Measurements from ENCODE around the gene PRPF8.
"Not testable (repeated sequence)": the region's sequence is repeated elsewhere in the genome, so short reads cannot be mapped to it uniquely, and the experiment has no call there.

Gene PRPF8

GRCh38 chr17:1716076-1716911 is 31.6 kb upstream of the PRPF8 start:
- peak; percentile 98 for DNase-seq

DNA sequence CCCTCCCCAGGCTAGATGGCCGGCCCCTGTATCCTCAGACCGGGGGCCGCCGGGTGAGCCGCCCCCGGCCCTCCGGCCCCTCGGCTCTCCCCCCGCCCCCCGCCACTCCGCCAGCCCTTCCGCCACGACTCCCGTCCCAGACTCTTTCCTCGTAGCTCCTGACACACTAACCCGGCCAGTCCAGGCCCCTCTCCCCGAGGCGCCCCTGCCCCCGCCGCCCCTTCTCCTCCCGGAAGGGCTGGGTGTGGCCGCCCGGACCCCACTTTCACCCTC is 31.1 kb upstream of the PRPF8 start:
- no peak for DNase-seq

- DNase-seq, result no peak
These were observed 30.5 kb upstream of the PRPF8 start for GRCh38 chr17:1714980-1715802.

DNA sequence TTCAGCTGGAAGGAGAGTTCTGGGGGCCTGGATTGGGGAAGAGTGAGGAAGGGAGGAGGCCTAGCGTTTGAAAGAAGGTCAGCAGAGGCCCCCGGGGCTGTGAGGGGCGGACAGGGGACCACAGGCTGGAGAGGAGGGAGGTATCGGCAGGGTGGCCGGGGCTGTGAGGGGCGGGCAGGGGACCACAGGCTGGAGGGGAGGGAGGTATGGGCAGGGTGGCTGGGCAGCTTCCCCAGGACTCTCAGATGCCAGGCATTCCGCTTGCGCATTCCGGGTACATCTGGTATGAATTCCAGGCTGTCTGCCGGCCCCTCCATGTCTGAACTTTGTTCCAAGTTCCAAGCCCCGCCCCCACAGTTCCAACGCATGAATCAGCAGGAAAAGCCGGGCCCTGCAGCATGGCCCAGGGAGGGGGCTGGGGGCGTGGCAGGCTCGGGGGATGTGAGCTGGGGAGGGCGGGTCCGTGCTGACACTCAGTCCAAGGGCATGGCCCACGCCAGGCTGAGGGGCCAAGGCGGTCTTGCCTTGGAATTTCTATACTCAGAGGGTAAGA is 29.8 kb upstream of the PRPF8 start:
- DNase-seq, result no peak

DNA sequence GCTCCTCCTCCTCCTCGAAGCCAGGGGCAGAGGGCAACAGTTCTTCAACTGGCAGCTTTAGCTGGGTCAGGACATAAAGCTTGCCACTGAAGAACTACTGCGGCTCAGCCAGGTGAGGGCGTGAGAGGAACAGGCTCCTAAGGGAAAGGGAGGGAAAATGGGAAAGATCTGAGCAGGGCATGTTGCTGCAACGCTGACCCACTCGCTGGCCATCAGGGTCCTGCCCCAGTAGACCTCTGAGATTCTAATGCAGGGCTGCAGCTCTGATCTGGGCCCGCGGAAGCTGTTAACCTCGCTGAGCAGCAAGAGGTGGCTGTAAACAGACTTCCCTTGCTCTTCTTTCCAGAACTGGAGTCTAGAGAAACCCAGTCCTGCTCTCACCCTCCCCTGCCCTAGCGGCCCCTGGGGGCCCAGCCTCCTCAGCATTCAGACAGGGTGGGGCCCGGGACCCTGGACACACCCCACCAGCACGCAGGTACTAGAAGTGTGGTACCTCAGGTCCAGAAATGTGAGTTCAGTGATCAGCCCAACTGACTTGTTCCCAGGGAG is 29.3 kb upstream of the PRPF8 start:
- no peak for DNase-seq

- DNase-seq, result no peak
These were observed 28.7 kb upstream of the PRPF8 start for GRCh38 chr17:1713160-1713877.

GRCh38 chr17:1712271-1712670 is 27.6 kb upstream of the PRPF8 start:
- no peak for DNase-seq

- DNase-seq, result no peak
These were observed 27.1 kb upstream of the PRPF8 start for GRCh38 chr17:1711804-1712203.

GRCh38 chr17:1710807-1711553 is 26.3 kb upstream of the PRPF8 start:
- DNase-seq, result no peak

- no peak for DNase-seq
These were observed 25.5 kb upstream of the PRPF8 start, which contains the start of gene TLCD2 for GRCh38 chr17:1709971-1710806. TSS of gene TLCD2 (minus strand) at chr17:1710377. CDS start at chr17:1710242, 135 bp downstream.

DNA sequence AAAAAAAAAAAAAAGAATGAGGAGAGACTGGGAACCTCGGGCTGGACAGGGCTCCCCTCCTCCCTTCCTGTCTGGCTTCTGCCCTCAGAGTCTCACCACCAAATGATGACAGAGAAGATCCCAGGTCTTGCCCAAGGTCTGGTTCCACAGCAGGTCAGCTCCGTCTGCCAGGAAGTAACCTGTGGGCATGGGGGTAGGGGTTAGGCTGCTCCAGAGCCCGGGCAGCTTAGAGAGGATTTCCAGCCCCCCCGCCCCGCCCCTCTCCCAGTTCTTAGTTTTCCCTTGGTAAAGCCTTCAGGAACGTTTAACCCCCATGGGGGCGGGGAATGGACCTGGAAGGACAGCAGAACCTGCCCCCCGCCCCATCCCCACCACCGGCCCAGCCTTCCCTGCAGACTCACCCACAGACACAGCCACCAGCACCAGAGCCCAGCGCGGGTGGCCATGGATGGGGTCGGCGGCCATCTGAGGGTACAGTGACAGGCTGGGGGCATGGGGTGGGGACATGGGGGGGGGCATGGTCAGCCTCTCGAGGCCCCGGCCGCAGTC is 24.8 kb upstream of the PRPF8 start:
- no peak for DNase-seq

- not testable (repeated sequence) for DNase-seq
These were observed 24.2 kb upstream of the PRPF8 start for GRCh38 chr17:1708791-1709346.

GRCh38 chr17:1707107-1707506 is 22.4 kb upstream of the PRPF8 start:
- no peak for DNase-seq

GRCh38 chr17:1705004-1705403 is 20.3 kb upstream of the PRPF8 start:
- DNase-seq, result no peak

DNA sequence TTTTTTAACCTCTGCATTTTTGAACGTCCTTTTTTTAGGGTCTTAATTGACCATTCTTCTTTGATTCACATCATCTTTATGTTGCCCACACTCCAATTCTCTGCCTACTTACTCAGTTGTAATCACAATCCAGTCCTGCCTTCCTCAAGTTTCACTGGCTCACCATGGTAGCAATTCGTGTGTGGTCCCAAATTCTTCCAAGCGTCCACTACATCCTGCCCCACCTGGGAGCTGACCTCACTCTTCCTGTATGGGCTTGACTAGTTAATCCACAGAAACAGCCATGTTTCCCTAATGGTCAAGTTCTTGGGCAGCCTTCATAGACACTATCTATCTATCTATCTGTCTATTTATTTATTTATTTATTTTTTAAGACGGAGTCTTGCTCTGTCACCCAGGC is 18.4 kb upstream of the PRPF8 start:
- no peak for DNase-seq

DNA sequence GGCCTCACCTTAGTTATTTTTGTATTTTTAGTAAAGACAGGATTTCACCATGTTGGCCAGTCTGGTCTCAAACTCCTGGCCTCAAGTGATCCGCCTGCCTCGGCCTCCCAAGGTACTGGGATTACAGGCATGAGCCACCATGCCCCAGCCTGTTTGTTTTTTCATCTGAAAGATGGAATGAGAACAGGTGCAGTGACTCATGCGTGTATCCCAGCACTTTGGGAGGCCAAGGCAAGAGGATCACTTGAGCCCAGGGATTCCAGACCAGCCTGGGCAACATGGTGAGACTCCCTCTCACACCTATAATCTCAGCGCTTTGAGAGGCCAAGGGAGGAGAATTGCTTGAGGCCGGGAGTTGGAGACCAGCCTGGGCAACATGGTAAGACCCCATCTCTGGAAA is 15.2 kb upstream of the PRPF8 start:
- not testable (repeated sequence) for DNase-seq

GRCh38 chr17:1697681-1698080 is 13.0 kb upstream of the PRPF8 start:
- no peak for DNase-seq

GRCh38 chr17:1695365-1695764 is 10.7 kb upstream of the PRPF8 start:
- no peak for DNase-seq

GRCh38 chr17:1693339-1693738 is 8.7 kb upstream of the PRPF8 start:
- DNase-seq, result no peak

DNA sequence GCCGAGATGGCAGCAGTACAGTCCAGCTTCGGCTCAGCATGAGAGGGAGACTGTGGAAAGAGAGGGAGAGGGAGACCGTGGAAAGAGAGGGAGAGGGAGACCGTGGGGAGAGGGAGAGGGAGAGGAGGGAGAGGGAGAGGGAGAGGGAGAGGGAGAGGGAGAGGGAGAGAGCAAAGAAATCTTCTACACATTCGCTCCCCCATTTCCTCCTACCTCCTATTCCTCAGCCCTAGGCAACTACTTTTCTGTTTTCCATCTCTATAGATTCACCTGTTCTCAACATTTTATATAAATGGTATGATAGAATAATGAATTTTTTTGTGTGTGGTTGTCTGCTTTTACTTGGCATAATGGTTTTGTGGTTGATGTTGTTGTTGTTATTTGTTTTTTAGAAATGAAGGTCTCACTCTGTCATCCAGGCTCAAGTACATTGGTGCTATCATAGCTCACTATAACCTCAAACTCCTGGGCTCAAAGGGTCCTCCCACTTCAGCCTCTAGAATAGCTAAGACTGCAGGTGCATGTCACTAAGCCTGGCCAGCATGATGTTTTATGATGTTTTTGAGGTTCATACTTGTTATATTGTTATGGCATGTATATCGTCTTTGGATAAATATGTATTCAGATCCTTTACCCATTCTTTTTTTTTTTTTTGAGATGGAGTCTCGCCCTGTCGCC is 6.0 kb upstream of the PRPF8 start:
- DNase-seq, result no peak

Measured in SIG-M5 (cell line).